Measurements from ENCODE around the gene NHLRC1.

DNA sequence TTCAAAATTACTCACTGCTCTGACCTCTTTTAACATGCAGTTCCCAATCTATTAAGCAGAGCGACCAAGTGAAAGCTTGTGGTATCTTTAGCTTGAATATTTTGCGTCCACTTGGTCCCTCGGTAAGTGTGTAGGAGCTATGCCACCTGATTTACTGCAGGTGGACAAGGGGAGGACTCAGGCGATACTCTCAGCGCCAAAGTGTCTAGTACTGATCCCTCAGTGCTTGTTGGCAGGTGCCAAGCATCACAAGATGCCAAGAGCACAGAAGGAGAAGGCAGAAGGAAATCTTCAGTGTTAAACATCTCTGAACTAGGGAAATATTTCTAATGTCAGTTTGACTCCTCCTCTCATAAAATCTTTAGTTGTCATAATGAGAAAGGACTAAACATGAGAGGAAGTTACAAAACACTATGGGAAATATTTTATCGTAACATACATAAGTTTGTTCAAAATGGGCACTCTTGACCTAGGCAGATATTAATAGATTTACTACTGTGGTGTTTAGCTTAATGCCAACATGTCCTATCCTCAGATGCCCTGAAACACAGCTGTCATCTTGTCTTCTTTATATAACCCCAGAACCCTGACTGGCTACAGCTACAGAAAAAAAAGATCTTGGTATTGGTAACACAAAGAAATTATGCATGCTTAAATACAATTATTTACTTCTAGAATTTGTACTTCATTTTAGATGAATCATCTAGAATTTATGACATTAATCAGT lies 19.5 kb downstream of the NHLRC1 start:
- TF ChIP-seq, protein P1, sequence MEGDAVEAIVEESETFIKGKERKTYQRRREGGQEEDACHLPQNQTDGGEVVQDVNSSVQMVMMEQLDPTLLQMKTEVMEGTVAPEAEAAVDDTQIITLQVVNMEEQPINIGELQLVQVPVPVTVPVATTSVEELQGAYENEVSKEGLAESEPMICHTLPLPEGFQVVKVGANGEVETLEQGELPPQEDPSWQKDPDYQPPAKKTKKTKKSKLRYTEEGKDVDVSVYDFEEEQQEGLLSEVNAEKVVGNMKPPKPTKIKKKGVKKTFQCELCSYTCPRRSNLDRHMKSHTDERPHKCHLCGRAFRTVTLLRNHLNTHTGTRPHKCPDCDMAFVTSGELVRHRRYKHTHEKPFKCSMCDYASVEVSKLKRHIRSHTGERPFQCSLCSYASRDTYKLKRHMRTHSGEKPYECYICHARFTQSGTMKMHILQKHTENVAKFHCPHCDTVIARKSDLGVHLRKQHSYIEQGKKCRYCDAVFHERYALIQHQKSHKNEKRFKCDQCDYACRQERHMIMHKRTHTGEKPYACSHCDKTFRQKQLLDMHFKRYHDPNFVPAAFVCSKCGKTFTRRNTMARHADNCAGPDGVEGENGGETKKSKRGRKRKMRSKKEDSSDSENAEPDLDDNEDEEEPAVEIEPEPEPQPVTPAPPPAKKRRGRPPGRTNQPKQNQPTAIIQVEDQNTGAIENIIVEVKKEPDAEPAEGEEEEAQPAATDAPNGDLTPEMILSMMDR (IDR thresholded peaks at IDR 0.05; ENCODE audit: insufficient read depth, low read length, poor library complexity, severe bottlenecking) = no peak
- no peak for TF ChIP-seq EZH2phosphoT487 (conservative IDR thresholded peaks at IDR 0.05; ENCODE audit: low read length)
